Measurements from ENCODE around the gene DTNBP1.

DNA sequence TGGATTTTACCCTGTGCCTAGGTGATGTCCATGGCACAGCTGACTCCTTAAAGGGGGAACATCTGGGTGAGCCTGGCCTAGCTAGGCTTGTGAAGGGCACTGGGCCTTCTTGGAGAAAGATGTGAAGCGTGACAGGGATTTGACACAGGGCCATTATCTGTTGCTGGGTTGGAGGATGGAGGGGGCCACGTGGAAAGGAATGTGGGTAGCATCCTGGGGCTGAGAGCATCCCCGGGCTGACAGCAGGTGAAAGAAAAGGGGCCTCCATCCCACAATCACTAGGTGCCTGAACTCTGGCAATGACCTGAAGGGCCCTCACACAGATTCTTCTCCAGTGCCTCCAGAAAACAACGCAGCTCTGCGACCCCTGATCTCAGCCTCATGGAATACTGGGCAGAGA lies 124.7 kb downstream of the DTNBP1 start:
- TF ChIP-seq POLR2A (IDR thresholded peaks at IDR 0.05): no peak
- TF ChIP-seq, protein P1, sequence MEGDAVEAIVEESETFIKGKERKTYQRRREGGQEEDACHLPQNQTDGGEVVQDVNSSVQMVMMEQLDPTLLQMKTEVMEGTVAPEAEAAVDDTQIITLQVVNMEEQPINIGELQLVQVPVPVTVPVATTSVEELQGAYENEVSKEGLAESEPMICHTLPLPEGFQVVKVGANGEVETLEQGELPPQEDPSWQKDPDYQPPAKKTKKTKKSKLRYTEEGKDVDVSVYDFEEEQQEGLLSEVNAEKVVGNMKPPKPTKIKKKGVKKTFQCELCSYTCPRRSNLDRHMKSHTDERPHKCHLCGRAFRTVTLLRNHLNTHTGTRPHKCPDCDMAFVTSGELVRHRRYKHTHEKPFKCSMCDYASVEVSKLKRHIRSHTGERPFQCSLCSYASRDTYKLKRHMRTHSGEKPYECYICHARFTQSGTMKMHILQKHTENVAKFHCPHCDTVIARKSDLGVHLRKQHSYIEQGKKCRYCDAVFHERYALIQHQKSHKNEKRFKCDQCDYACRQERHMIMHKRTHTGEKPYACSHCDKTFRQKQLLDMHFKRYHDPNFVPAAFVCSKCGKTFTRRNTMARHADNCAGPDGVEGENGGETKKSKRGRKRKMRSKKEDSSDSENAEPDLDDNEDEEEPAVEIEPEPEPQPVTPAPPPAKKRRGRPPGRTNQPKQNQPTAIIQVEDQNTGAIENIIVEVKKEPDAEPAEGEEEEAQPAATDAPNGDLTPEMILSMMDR (IDR thresholded peaks at IDR 0.05): no peak

All from esophagus squamous epithelium (tissue), 4 donors.